HL-60 (cell line): ENCODE results near the gene LPIN1.

Experiments
- GABPA ChIP-seq: IDR thresholded peaks from 2 replicates; pipeline ENCODE4 v1.6.1; 2012; ENCODE audit warnings: low read depth
- POLR2AphosphoS5 ChIP-seq: IDR thresholded peaks from 2 replicates; pipeline ENCODE4 v1.6.1; 2012; ENCODE audit warnings: low read depth
- TF ChIP-seq, protein P1 (sequence below): IDR thresholded peaks from one replicate; pipeline ENCODE4 v1.5.1; 2011; ENCODE audit warnings: low read length, control low read depth, inconsistent platforms; ENCODE audit not compliant: insufficient read depth
- TF ChIP-seq, protein P2 (sequence below): IDR thresholded peaks from 2 replicates; pipeline ENCODE4 v1.6.1; 2012; ENCODE audit warnings: low read depth; ENCODE audit not compliant: insufficient replicate concordance

DNA sequence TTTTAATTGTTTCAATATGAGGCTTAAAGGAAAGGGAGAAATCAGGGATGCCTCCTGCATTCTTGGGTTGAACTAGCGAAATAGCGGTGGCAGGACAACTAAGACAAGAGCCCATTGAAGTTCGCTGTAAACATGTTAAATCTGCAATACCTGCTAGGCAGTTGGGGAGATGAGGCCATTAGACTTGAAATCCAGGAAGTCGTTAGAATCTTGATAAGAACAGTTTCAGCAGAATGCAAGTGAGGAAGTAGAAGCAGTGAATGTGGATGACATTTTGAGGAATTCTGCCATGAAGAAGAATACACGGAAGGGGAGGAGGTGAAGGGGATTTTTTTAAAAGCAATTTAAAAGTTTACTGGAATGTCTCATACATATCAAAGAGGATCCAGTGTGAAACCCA, 109.7 kb downstream of the LPIN1 start:
- TF ChIP-seq, protein P1, sequence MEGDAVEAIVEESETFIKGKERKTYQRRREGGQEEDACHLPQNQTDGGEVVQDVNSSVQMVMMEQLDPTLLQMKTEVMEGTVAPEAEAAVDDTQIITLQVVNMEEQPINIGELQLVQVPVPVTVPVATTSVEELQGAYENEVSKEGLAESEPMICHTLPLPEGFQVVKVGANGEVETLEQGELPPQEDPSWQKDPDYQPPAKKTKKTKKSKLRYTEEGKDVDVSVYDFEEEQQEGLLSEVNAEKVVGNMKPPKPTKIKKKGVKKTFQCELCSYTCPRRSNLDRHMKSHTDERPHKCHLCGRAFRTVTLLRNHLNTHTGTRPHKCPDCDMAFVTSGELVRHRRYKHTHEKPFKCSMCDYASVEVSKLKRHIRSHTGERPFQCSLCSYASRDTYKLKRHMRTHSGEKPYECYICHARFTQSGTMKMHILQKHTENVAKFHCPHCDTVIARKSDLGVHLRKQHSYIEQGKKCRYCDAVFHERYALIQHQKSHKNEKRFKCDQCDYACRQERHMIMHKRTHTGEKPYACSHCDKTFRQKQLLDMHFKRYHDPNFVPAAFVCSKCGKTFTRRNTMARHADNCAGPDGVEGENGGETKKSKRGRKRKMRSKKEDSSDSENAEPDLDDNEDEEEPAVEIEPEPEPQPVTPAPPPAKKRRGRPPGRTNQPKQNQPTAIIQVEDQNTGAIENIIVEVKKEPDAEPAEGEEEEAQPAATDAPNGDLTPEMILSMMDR = no peak
- TF ChIP-seq POLR2AphosphoS5 (no peak), GABPA (no peak)
- TF ChIP-seq, protein P2, sequence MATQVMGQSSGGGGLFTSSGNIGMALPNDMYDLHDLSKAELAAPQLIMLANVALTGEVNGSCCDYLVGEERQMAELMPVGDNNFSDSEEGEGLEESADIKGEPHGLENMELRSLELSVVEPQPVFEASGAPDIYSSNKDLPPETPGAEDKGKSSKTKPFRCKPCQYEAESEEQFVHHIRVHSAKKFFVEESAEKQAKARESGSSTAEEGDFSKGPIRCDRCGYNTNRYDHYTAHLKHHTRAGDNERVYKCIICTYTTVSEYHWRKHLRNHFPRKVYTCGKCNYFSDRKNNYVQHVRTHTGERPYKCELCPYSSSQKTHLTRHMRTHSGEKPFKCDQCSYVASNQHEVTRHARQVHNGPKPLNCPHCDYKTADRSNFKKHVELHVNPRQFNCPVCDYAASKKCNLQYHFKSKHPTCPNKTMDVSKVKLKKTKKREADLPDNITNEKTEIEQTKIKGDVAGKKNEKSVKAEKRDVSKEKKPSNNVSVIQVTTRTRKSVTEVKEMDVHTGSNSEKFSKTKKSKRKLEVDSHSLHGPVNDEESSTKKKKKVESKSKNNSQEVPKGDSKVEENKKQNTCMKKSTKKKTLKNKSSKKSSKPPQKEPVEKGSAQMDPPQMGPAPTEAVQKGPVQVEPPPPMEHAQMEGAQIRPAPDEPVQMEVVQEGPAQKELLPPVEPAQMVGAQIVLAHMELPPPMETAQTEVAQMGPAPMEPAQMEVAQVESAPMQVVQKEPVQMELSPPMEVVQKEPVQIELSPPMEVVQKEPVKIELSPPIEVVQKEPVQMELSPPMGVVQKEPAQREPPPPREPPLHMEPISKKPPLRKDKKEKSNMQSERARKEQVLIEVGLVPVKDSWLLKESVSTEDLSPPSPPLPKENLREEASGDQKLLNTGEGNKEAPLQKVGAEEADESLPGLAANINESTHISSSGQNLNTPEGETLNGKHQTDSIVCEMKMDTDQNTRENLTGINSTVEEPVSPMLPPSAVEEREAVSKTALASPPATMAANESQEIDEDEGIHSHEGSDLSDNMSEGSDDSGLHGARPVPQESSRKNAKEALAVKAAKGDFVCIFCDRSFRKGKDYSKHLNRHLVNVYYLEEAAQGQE = no peak
